ENCODE data around the gene CEP104. TPM values are rescaled to one million over a fixed set of nuclear protein-coding genes. Genes with fewer than 3 reads are reported as not detected.
A peak's percentile ranks its signal among the peaks of the same experiment; 100 is the strongest.

The CEP104 gene
- total RNA-seq, 1 experiment from 2014 or later, result 44.1 TPM

- TF ChIP-seq YY1 (IDR thresholded peaks at IDR 0.05; ENCODE audit: extremely low read depth, insufficient replicate concordance, low read depth, low read length), result no peak
These were observed 15.5 kb upstream of the CEP104 start (continued) for GRCh38 chr1:3872546-3872945.

DNA sequence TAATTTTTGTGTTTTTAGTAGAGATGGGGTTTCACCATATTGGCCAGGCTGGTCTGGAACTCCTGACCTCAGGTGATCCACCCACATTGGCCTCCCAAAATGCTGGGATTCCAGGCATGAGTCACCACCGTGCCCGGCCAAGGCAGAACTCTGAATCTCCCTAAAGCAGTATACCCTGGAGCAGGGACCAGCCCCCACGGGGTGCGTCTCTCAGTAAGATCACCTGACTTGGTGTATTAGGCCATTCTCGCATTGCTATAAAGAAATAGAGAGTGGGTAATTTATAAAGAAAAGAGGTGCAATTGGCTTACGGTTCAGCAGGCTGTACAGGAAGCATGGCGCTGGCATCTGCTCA is 14.4 kb upstream of the CEP104 start:
- Histone ChIP-seq H3K4me2 (ENCODE audit: low read length) (no peak overlapping the region), H3K4me3 (replicated peaks in 1 of 2; ENCODE audit: low read depth in 1 of 2, low read length in 2 of 2) (no peak overlapping the region), H2AFZ (ENCODE audit: low read depth, low read length, poor library complexity, severe bottlenecking) (no peak overlapping the region), H3K4me1 (ENCODE audit: control insufficient read depth in 1 of 2, insufficient read depth in 2 of 2, low read length in 2 of 2) (no peaks in the 10 kb centered on the region), H3K27me3 (ENCODE audit: insufficient read depth, low read length) (no peaks in the 10 kb centered on the region), H3K27ac (ENCODE audit: low read depth, low read length) (no peak overlapping the region), H3K9ac (ENCODE audit: low read length) (no peak overlapping the region), H3K9me2 (ENCODE audit: insufficient read depth) (no peaks in the 10 kb centered on the region), H4K20me1 (ENCODE audit: insufficient read depth) (no peaks in the 10 kb centered on the region), H3K9me3 (ENCODE audit: control insufficient read depth in 1 of 2, insufficient read depth in 1 of 2, low read depth in 1 of 2, low read length in 2 of 2) (no peaks in the 10 kb centered on the region; a peak in 1 of 4 replicates), H3K79me2 (ENCODE audit: insufficient read depth, low read length) (no peaks in the 10 kb centered on the region), H3K36me3 (ENCODE audit: control insufficient read depth in 1 of 2, insufficient read depth in 2 of 2, low read length in 2 of 2) (peaks cover 0 to 23% of the 10 kb centered on the region in 2 experiments; a peak in 3 of 4 replicates)
- ChIA-PET RAD21 (ENCODE audit: low non-redundant PET in 1 of 2, low total read pairs in 2 of 2, uncharacterized antibody in 2 of 2, unreplicated experiment in 2 of 2) (no interaction called here), POLR2A (no interaction called here), CTCF (no interaction called here)
- DNase-seq (ENCODE audit: low read depth, low spot score), result no peak
- TF ChIP-seq RAD21 (IDR thresholded peaks at IDR 0.05; ENCODE audit: low read depth), result no peak
- TF ChIP-seq ZBTB33 (IDR thresholded peaks at IDR 0.05; ENCODE audit: extremely low read depth, insufficient replicate concordance, low read length), result no peak
- TF ChIP-seq EGR1 (IDR thresholded peaks at IDR 0.05; ENCODE audit: low read depth), result no peak
- TF ChIP-seq ZFX (IDR thresholded peaks at IDR 0.05), result no peak
- BruUV-seq (replicated peaks), result no TSS peak
- ATAC-seq, result no peak
- intact Hi-C loops (cut with micrococcal nuclease), result no loop called here

- Histone ChIP-seq H3K36me3 (ENCODE audit: control insufficient read depth in 1 of 2, insufficient read depth in 2 of 2, low read length in 2 of 2) (peaks cover 0 to 18% of the 10 kb centered on the region in 2 experiments; a peak in 2 of 4 replicates), H3K4me2 (ENCODE audit: low read length) (no peak overlapping the region), H3K79me2 (ENCODE audit: insufficient read depth, low read length) (no peaks in the 10 kb centered on the region), H3K27ac (ENCODE audit: low read depth, low read length) (peak overlapping the region; percentile 29; the same call in 1 of the 2 replicates), H2AFZ (ENCODE audit: low read depth, low read length, poor library complexity, severe bottlenecking) (no peak overlapping the region), H3K9me3 (ENCODE audit: control insufficient read depth in 1 of 2, insufficient read depth in 1 of 2, low read depth in 1 of 2, low read length in 2 of 2) (no peaks in the 10 kb centered on the region; a peak in 1 of 4 replicates), H3K4me1 (ENCODE audit: control insufficient read depth in 1 of 2, insufficient read depth in 2 of 2, low read length in 2 of 2) (no peaks in the 10 kb centered on the region), H3K9ac (ENCODE audit: low read length) (no peak overlapping the region), H3K9me2 (ENCODE audit: insufficient read depth) (no peaks in the 10 kb centered on the region), H4K20me1 (ENCODE audit: insufficient read depth) (no peaks in the 10 kb centered on the region), H3K4me3 (replicated peaks in 1 of 2; ENCODE audit: low read depth in 1 of 2, low read length in 2 of 2) (no peak overlapping the region), H3K27me3 (ENCODE audit: insufficient read depth, low read length) (no peaks in the 10 kb centered on the region)
- ChIA-PET POLR2A (no interaction called here), RAD21 (ENCODE audit: low non-redundant PET in 1 of 2, low total read pairs in 2 of 2, uncharacterized antibody in 2 of 2, unreplicated experiment in 2 of 2) (no interaction called here), CTCF (no interaction called here)
- BruUV-seq (replicated peaks), result no TSS peak
- ATAC-seq (peak; percentile 67), DNase-seq (ENCODE audit: low read depth, low spot score) (no peak)
- intact Hi-C loops (cut with micrococcal nuclease), result no loop called here
- TF ChIP-seq SIN3A (IDR thresholded peaks at IDR 0.05; ENCODE audit: low read depth) (no peak), ATF3 (IDR thresholded peaks at IDR 0.05) (no peak), JUND (IDR thresholded peaks at IDR 0.05) (no peak), EGR1 (IDR thresholded peaks at IDR 0.05; ENCODE audit: low read depth) (no peak), TCF7L2 (IDR thresholded peaks at IDR 0.05; ENCODE audit: borderline replicate concordance, extremely low read depth, insufficient read depth, insufficient read length) (no peak), CEBPB (IDR thresholded peaks at IDR 0.05; ENCODE audit: low read depth) (no peak), CBX3 (IDR thresholded peaks at IDR 0.05; ENCODE audit: low read depth) (no peak), CTCF (IDR thresholded peaks at IDR 0.05 in 2 of 3, conservative IDR thresholded peaks at IDR 0.05 in 1 of 3; ENCODE audit: borderline replicate concordance in 1 of 3, insufficient read depth in 1 of 3, low read depth in 2 of 3, low read length in 2 of 3) (no peak), ZNF274 (IDR thresholded peaks at IDR 0.05; ENCODE audit: low read depth, low read length) (no peak), POLR2A (IDR thresholded peaks at IDR 0.05; ENCODE audit: borderline replicate concordance, extremely low read depth, insufficient read depth, insufficient read length) (no peak), MAX (IDR thresholded peaks at IDR 0.05) (no peak), EZH2phosphoT487 (IDR thresholded peaks at IDR 0.05; ENCODE audit: borderline replicate concordance) (no peak)
These were observed 12.8 kb upstream of the CEP104 start for GRCh38 chr1:3869751-3870301.

All from HCT116 (cell line).